Fibroblast of skin of left biceps (primary cell): ENCODE data around the gene ARID5B.

Experiments
- DNase-seq, 2 experiments: peaks; one replicate each; pipeline ENCODE4 v3.0.0-alpha.2; 2013; ENCODE audit warnings: low read depth in 2 of 2

ARID5B gene

GRCh38 chr10:61883371-61884025 is 18.0 kb upstream of the ARID5B start:
- no peak for DNase-seq

- no peak for DNase-seq
Measured at GRCh38 chr10:61887772-61888171, 13.7 kb upstream of the ARID5B start.

DNA sequence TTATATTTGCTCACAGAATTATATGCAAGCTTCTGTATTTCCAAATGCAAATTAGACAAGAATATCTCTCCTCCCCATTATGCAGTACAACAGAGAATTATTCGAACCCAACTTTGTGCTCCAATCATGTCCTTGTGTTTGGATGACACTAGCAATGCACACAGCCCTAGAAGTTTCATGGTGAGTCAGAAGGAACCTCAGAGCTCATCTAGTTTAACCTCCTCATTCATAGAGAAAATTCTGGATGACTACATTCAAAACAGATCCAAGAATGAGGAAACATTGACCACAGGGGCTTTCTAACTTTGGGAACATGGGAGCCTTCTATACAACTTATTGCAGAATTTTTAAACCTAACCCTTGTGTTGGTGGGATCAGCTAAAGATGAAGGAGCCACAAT is 12.8 kb upstream of the ARID5B start:
- no peak for DNase-seq

DNA sequence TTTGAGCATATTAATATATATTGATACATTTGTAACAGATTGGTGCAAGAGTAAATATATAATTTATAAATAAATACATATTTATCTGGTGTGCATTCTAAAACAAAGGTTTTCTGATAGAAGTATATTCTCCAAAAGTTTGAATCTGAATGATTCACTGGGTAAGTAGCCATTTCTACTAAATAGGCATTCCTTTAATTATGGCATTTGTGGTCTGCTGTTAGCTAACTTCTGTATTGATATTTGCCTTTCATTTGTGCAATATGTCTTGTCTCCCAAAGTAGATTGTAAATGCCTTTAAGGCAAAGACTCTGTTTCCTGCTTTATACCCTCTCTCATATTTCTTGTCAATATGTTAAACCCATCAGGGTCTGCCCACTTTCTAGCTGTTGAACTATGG is 11.1 kb upstream of the ARID5B start:
- no peak for DNase-seq

DNA sequence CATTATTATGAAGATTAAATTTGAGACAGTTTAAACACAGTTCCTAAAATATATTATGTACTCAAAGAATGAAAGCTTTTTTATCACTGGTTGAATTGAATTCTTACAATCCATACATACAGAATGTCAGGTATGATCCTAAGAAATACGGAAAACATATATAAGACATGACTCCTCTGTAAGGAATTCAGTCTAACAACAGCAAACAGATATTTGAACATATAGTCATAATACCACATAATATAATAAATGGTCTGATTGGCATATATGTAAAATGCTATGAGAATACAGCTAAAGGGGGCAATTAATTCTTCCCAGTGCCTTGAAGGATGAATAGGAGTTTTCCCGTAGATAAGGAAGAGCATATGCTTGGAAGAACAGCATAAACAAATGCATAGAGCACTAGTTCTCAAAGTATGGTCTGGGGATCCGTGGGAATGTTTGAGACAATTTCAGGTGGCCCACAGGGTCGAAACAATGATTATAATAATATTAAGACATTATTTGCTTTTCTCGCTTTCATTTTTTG is 10.6 kb upstream of the ARID5B start:
- no peak for DNase-seq

GRCh38 chr10:61891906-61892585 is 9.5 kb upstream of the ARID5B start:
- no peak for DNase-seq

- no peak for DNase-seq
Measured at GRCh38 chr10:61892961-61893360, 8.5 kb upstream of the ARID5B start.

DNA sequence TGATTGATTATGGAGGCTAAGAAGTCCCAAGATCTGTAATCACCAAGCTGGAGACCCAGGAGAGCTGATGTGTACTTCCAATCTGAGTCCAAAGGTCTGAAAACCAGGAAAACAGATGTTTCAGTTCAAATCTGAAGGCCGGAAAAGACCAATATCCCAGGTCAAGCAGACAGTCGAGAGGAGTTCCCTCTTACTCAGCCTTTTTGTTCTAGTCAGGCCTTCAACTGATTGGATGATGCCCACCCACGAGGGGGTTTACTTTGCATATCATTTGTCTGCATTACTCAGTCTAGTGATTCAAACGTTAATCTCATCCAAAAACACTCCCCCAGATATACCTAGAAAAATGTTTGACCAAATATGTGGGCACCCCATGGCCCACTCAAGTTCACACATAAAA is 7.4 kb upstream of the ARID5B start:
- no peak for DNase-seq

DNA sequence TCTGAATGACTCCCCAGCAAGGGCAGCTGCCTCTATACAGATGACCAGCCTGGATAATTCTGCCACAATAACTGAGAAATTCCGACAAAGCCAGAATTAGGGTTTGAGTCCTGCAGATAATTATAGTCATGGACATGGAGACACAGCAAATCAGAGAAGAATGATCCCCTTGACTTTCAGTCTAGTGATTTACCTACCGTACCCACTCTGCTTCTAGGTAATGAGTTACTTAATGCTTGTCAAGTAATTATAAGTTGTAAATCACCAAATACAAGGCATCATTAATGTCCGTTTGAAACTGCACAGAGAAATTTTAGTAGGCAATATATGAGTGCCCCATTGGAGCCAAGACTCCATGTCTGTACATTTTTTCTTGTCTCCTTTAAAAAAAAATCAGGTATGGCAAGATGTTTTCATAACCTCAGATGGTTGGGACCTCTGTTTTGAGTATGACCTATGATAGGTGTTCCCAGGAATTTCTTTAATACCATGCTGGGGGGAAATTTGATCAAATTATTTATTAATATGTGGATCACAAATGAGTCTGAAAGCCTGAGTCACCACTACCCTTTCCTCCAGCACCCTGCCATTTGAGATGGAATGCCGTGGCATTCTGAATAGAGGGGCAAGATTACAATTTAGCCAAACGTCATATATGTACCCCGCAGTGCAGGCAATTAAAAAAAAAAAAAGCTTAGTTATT is 5.5 kb upstream of the ARID5B start:
- no peak for DNase-seq

GRCh38 chr10:61896854-61897661 is 4.4 kb upstream of the ARID5B start:
- DNase-seq: no peak

DNA sequence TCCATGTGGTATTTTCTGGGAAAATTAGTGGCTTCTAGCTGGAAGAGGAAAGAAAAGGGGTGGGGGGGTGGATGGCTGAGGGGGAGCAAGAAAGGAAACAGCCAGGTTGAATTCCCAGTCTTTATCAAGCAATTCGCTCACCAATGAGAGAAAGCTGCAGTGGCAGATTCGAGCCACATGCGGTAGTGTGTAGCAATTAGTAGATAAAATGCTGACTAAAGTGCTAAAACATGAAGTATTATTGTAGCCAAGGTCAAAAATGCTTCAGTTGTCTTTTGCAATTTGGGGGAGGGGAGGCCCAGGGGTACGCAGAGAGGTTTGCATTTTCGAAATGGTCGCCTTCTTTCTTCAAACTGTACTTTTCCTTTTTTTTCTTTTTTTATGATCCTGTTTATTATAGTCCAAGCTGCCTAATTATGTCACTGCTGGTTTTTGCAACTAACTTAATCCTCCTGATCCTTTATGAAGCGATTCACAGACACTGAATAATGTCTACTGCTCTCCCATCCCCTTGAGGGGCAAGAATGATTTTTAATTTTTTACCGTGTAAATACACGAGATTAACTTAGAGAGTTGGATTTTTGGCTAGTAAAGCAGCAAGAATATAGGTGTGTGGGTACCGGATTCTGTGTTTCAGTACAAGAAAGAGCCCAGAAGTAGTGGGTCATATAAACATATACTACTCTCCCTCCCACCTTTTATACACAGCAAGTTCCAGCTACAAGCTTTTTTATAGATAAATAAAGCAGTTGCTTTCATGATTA is 3.6 kb upstream of the ARID5B start:
- DNase-seq: no peak

DNA sequence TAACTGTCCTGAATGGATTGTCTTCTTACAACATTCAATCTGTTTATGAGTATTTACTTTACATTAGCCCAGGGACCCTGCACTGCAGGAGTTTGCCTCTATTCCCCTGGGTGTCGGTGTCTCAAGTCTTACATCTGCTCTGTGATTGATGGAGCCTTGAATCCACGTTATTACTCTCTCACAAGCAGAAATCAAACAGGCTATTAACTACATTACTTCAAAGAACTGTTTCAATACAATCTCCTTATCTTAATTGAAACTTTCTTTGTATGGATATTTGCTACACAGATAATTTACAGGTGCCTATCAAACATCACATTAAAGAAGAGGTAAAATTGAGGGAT is 3.1 kb upstream of the ARID5B start:
- DNase-seq: no peak

GRCh38 chr10:61899069-61899531 is 2.4 kb upstream of the ARID5B start:
- peak in 1 of 2 experiments; percentile 30 for DNase-seq

- DNase-seq: no peak
Measured at GRCh38 chr10:61899663-61899996, 1.9 kb upstream of the ARID5B start.

DNA sequence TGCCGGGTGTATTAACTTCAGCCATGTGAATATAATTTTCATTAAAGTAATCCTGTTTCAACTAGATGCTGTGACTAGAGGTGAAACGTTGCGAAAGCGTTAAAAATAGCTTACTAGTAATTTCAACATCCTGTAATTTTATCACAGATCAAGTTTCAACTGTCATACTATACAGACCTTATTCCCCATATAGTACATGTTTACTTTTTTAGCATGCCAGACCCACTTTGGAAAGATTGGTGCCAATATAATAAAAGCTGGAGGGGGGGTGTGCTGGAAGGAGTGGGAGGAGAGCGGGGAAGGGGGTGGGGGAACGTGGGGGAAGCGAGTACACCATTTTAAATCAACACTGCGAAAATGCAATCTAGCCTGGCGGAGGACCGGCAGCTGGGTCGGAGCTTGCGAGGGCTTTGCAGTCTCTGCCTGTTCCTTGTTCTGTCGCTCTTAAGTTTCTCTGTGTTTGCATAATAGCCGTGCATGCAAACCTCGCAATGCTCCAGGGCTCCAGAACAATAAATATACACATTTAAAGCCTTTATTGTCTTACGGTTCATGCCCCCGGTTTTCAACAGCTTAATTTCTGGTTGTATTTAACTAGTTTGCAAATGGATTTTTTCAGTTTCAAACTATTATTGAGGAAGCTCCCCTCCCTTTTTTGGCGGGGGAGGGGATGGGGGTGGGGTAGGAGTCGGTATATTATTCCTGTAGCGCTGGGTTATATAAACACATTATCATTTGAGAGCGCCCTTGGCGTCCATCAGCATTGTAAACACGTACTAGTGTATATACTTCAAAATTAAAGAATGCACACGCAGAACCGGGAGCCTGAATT is 1.3 kb upstream of the ARID5B start:
- peak; percentile 62 to 66 for DNase-seq

- DNase-seq: no peak
Measured at GRCh38 chr10:61901829-61902444, 438 bp downstream of the ARID5B start.

DNA sequence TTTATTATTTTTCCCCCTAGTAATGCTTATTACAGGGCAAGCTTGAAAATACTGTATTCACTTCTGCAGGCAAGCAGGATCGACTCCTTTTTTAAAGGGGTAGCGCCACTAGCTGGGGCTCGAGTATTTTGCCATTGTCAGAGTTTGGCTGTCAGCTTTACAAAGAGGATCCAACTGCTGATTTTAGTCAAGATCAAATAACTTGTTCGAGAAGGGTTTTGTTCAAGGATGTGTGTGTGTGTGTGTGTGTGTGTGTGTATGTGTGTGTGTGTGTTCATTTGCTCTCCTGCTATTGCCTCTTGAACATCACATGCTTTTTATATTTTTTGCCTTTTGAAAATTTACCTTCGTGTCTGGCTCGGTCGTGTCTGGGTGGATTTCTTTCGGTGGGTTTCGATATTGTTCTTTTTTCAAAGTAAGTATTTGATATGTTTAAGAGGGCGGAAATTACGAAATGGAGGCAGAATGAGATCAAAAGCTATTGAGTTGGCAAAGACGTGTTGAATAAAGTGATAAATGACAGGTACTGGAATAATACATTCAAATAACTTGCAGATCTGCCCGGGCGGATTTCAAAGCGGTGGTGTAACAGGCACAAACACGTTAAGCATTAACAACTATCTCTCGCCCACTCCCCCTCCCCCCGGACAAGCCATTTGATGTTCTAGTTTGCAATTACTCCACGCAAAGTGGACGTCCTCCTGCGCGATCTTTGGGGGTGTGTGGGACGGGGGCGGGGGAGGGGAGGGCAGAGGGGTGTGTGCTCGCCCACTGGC is 1.1 kb downstream of the ARID5B start:
- peak in 1 of 2 experiments; percentile 31 for DNase-seq

DNA sequence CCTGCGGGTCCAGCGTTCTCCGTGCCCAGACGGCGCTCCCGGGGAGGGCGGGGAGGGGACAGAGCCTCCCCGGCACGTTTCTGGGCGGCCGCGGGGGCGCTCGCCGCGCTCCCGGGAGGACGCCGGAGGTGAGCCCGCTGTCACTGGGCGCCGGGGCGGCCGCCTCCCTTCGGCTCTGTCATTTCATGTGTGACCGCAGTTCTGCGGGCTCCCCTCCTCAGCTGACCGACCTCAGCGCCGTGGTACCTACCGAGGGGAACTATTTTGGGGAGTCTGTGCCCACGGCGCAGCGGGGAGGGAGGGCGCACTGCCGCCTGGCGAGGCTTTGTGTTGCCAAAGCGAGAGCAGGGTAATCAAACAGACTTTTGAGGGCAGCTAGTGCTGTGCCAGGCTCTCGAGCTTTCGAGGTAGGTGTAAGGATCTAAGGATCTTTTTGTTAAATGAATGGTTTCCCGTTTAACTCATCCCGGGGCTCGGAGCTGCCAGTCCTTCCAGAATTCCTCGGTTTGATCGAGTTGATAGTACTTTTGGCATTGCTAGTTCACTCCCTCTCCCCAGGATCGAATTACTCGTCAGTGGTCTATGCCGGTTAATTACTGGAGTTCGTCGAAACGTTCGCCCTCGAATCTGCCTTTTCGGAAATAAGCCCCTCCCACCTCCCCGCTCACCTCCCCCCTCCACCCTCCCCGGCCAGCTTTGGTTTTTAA is 1.9 kb downstream of the ARID5B start:
- DNase-seq: peak in 1 of 2 experiments; percentile 33
